ENCODE results near the gene SH3BP2. TPM values are rescaled to one million over a fixed set of nuclear protein-coding genes. Genes with fewer than 3 reads are reported as not detected.

Gene SH3BP2
- polyA plus RNA-seq, 1 donor = 45.9 TPM

DNA sequence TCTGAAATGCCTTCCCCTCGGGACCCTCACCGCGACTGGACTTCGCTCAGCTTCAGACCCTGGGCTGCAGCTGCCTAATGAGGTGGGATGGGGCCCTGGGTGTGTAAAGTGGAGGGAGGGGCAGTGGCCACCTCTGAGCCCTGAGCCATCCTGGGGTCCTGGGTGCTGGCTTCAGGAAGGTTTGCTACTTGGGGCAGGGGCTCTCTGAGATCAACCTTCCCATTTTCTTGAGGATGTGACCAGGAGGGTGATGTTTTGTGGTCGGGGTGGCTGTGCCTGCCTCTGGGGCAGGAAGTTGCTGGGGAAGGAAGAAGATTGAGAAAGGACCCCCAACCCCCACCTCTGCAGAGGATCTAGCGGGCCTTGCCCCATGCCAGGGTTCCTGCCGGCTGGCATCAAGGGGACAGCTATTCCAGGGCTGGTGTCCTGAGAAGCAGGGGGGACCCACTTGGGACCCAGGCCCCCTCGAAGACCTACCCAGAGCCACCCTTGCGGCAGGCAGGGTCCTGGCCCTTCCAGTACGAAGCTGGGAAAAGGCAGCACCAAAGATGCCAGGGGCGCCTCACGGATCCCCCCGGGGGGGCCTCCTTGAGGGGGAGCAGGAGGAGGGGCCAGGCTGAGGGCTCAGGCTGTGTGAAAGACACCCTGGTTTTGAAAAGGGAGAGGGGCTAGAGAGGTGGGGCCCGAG lies 6.5 kb downstream of the SH3BP2 start:
- H3K36me3 ChIP-seq (ENCODE audit: control insufficient read depth, insufficient read depth, low read length) = no peaks in the 10 kb centered on the region
- no peaks in the 10 kb centered on the region for H3K27me3 ChIP-seq (ENCODE audit: control insufficient read depth, insufficient read depth, low read length)
- H3K9me3 ChIP-seq (ENCODE audit: control insufficient read depth, low read depth, low read length) = no peaks in the 10 kb centered on the region
- DNase-seq = peak in 1 of 2 donors; percentile 1
- peak overlapping the region; percentile 86 for H3K27ac ChIP-seq (ENCODE audit: low read length)
- H3K4me3 ChIP-seq (ENCODE audit: low read length) = no peak overlapping the region
- peaks cover 80% of the 10 kb centered on the region for H3K4me1 ChIP-seq (ENCODE audit: control insufficient read depth, insufficient read depth, low read length)
- no CpG with 5 or more reads among the region's 14 CpGs for WGBS (ENCODE audit: insufficient coverage, low lambda C conversion rate)

DNA sequence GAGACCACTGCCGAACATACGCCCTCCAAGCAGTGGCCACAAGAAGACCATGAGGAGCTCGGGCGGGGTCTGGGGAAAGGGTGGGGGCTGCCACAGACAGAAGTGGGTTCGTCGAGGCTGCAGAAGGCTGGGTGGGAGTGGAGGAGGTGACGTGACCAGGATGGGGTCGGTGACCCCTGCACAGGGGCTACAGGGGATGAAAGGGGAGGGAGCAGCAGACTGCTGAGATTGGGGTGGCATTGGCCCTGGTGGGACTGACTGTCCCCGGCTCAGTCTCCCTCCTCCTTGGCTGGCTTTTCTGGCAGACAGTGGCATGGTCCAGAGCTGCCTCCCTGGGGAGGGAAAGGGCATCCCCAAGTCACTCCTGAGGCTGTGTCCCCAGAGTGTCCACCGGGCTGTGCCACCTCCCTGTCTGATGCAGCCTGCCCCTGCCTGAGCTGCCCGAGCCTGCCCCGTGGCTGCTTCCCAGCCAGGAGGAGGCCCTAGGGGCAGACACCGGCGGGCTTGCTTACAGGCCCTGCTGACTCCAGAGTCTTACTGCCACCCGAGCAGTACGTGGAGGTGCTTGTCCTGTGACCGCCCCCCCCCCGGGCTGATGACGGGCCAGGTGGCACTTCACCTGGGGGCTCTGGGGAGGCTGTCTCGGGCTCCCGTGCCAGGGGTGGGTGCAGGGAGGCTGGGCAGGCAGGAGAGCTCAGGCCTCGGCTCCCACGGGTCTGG lies 7.2 kb downstream of the SH3BP2 start:
- DNase-seq = peak in 1 of 2 donors; percentile 52
- Histone ChIP-seq H3K27ac (ENCODE audit: low read length) (peak overlapping the region; percentile 86), H3K9me3 (ENCODE audit: control insufficient read depth, low read depth, low read length) (no peaks in the 10 kb centered on the region), H3K4me3 (ENCODE audit: low read length) (no peak overlapping the region), H3K4me1 (ENCODE audit: control insufficient read depth, insufficient read depth, low read length) (peaks cover 81% of the 10 kb centered on the region), H3K27me3 (ENCODE audit: control insufficient read depth, insufficient read depth, low read length) (no peaks in the 10 kb centered on the region), H3K36me3 (ENCODE audit: control insufficient read depth, insufficient read depth, low read length) (no peaks in the 10 kb centered on the region)
- no CpG with 5 or more reads among the region's 23 CpGs for WGBS (ENCODE audit: insufficient coverage, low lambda C conversion rate)

DNA sequence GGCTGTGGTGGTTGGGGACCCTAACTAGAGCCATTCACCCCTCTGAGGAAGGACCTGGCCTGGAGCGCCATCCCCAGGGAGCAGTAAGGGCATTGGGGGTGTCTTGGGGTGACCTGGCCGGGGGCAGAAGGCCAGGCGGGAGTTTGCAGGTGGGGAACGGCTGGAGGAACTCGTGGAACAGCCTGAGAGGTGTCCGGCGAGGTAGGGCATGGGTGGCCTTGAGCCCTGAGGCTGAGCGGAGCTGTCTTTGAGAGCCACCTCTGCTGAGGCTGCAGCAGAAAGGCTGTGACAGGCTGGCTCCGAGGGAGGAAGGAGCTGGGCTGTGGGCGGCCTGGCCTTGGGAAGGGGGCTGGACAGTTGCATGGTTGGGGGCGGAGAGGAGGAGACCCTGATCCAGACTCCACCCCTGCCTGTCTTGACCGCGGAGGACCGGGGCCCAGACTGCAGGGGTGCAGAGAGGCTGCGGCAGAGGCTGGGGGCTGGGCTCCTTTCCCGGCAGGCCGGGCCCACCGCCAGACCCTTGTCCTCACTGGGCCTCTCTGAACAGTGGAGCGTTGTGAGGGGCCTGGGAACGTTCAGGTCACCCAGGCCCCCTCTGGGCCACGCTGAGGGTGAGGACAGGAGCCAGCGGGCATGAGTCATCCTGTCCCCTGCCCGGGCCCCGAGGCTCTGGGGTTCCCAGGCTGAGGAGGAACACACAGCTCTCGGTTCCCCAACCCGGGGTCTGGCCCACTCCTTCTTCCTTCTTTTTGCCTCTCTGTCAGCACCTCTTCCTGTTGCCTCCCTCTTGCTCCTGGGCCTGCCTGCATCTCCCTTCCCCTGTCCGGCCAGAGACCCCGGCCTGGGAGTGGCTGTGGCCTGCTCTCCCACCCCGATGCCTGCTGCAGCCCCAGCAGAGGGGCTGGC lies 8.1 kb downstream of the SH3BP2 start:
- DNase-seq = peak; percentile 81 to 88
- no CpG with 5 or more reads among the region's 29 CpGs for WGBS (ENCODE audit: insufficient coverage, low lambda C conversion rate)
- peak overlapping the region; percentile 86 for H3K27ac ChIP-seq (ENCODE audit: low read length)

DNA sequence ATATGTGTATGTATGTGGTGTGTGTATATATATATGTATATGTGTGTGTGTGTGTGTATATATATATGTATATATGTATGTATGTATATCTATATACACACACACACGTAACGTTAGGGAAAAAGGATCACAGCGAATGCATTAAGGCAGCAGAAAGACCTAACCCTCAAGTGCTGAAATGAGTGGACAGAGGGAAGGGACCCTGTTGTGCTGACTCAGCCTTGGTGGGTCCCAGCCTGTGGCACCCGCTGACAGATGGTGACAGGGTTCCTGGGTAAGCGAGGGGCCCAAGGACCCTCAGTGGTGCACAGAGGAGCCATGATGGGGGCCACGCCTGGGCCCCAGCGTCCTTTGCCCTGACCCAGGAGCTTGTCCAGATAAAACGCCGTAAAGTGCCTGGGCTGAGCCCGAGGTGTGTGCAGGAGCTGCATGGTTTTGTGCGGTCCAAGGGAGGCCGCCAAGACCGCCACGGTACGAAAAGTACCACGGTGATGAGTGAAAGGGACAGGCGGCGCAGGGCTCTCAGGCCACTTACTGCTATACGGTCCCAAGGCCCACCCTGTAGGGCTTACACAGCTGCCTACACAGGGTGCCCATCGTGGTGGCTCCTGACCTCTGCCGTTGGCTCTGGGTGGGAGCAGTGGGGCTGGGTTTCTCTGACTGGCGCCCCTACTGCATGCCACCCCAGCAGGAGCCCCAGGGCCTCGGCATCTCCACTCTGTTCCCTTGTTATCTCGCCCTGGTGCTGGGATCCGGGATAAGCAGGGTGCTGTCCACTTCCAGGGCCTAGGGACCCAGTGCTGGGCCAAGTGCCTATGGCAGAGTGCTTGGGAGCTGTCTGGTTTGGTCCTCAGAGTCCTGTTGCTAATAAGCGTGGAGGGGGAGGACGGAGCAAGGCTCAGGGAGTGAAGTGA lies 10.0 kb downstream of the SH3BP2 start:
- DNase-seq = peak in 1 of 2 donors; percentile 66
- WGBS (ENCODE audit: insufficient coverage, low lambda C conversion rate) = no CpG with 5 or more reads among the region's 27 CpGs
- Histone ChIP-seq H3K36me3 (ENCODE audit: control insufficient read depth, insufficient read depth, low read length) (no peaks in the 10 kb centered on the region), H3K27me3 (ENCODE audit: control insufficient read depth, insufficient read depth, low read length) (no peaks in the 10 kb centered on the region), H3K27ac (ENCODE audit: low read length) (peak overlapping the region; percentile 70), H3K4me3 (ENCODE audit: low read length) (no peak overlapping the region), H3K9me3 (ENCODE audit: control insufficient read depth, low read depth, low read length) (no peaks in the 10 kb centered on the region), H3K4me1 (ENCODE audit: control insufficient read depth, insufficient read depth, low read length) (peaks cover 84% of the 10 kb centered on the region)

More for the DNA sequence above, 8.1 kb downstream of the SH3BP2 start:
- no peaks in the 10 kb centered on the region for H3K36me3 ChIP-seq (ENCODE audit: control insufficient read depth, insufficient read depth, low read length)
- H3K4me3 ChIP-seq (ENCODE audit: low read length) = no peak overlapping the region
- H3K27me3 ChIP-seq (ENCODE audit: control insufficient read depth, insufficient read depth, low read length) = no peaks in the 10 kb centered on the region
- H3K9me3 ChIP-seq (ENCODE audit: control insufficient read depth, low read depth, low read length) = no peaks in the 10 kb centered on the region
- peaks cover 85% of the 10 kb centered on the region for H3K4me1 ChIP-seq (ENCODE audit: control insufficient read depth, insufficient read depth, low read length)

DNA sequence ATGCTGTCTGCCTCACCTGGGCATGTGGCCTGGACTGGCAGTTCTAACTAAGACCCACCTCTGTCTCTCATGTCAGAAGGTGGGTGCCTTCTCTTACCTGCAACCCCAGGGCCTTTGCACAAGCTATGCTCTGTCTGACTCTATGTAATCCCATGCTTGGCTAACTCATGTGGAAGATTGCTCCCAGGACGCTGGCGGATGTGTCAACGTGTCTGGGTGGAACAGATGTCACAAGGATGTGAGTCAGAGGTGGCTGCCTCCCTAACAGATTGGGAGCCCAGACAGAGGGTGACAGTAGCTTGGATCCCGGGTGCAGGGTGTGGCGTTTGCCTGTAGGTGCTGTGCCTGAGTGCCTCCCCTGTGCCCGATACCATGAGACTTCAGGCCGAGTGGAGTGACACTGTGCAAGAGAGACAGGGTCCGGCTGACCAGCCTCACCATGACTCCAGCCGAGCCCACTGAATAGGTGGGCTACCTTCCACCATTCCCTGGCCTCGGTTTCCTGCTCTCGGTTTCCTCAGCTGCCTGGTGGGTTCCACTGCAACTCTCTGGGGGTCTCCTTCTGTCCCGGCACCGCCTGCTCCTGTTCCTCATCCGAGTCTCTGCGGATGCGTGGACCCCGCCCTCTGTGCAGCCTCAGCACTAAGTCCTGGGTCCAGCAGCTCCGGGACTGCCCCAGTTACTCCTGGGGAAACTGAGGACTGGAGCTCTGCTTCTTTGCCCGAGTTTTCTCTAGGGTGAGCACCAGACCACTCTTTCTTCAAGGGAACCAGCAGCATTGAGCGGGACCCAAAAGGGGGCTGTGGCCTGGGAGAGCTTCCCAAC lies 11.0 kb downstream of the SH3BP2 start:
- Histone ChIP-seq H3K9me3 (ENCODE audit: control insufficient read depth, low read depth, low read length) (no peaks in the 10 kb centered on the region), H3K4me1 (ENCODE audit: control insufficient read depth, insufficient read depth, low read length) (peaks cover 76% of the 10 kb centered on the region), H3K27me3 (ENCODE audit: control insufficient read depth, insufficient read depth, low read length) (no peaks in the 10 kb centered on the region), H3K27ac (ENCODE audit: low read length) (peak overlapping the region; percentile 70), H3K36me3 (ENCODE audit: control insufficient read depth, insufficient read depth, low read length) (no peaks in the 10 kb centered on the region), H3K4me3 (ENCODE audit: low read length) (no peak overlapping the region)
- WGBS (ENCODE audit: insufficient coverage, low lambda C conversion rate) = no CpG with 5 or more reads among the region's 20 CpGs
- peak in 1 of 2 donors; percentile 54 for DNase-seq

DNA sequence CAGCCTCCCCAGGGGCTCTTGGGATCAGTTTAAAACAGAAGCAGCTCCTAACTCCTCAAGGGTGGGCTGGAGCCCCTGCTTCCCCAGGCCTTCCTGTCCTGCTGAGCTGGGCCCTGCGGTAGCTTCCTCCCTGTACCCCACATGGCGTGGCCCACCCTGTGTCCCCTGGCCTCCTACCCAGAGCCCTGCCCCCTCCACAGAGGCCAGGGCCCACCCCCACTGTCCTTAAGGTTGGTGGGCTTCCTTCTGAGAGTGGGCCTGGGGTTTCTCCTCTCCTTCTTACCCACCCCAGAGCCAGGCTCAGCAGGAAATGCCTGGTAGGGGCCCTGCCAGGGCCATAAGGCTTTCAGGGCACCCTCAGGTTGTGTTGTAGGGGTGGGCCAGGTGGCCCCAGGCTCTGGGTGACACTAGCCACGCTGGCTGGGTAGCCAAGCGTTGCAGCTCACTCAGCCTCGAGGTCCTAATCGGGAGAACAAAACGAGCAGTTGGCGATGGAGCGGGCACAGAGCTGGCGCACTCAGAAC lies 11.6 kb downstream of the SH3BP2 start:
- H3K4me3 ChIP-seq (ENCODE audit: low read length) = no peak overlapping the region
- H3K9me3 ChIP-seq (ENCODE audit: control insufficient read depth, low read depth, low read length) = no peaks in the 10 kb centered on the region
- H3K27ac ChIP-seq (ENCODE audit: low read length) = no peak overlapping the region
- no peaks in the 10 kb centered on the region for H3K36me3 ChIP-seq (ENCODE audit: control insufficient read depth, insufficient read depth, low read length)
- WGBS (ENCODE audit: insufficient coverage, low lambda C conversion rate) = no CpG with 5 or more reads among the region's 10 CpGs
- H3K4me1 ChIP-seq (ENCODE audit: control insufficient read depth, insufficient read depth, low read length) = peaks cover 69% of the 10 kb centered on the region
- no peaks in the 10 kb centered on the region for H3K27me3 ChIP-seq (ENCODE audit: control insufficient read depth, insufficient read depth, low read length)
- no peak for DNase-seq

DNA sequence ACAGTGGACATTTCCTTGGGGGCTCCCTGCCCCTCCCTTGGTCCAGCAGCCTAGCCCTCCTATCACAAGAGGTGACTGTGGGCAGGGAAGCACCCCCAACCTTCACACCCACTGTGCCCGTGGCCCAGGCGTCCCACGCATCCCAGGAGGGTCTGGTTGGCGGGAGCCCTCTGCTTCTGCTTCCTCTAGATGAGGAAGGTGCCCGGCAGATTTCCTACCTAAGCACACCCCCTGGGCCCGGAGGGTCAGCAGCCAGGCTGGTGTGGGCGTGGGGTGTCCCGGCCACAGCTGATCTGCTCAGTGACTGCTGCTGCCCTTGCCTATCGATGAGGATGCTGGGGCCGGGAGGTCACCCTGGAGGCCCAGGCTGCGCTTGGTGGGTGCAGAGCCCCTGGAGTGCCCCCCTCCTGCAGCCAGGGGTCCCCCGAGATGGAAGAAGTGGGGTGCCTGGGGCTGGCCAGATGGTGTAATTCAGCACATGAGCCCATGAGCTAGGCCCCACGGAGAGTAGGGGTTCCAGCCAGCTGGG lies 12.2 kb downstream of the SH3BP2 start:
- no CpG with 5 or more reads among the region's 13 CpGs for whole genome bisulfite sequencing (ENCODE audit: insufficient coverage, low lambda C conversion rate)
- DNase-seq = no peak
- peaks cover 65% of the 10 kb centered on the region for H3K4me1 ChIP-seq (ENCODE audit: control insufficient read depth, insufficient read depth, low read length)
- no peaks in the 10 kb centered on the region for H3K36me3 ChIP-seq (ENCODE audit: control insufficient read depth, insufficient read depth, low read length)
- H3K27ac ChIP-seq (ENCODE audit: low read length) = no peak overlapping the region
- H3K9me3 ChIP-seq (ENCODE audit: control insufficient read depth, low read depth, low read length) = no peaks in the 10 kb centered on the region
- no peaks in the 10 kb centered on the region for H3K27me3 ChIP-seq (ENCODE audit: control insufficient read depth, insufficient read depth, low read length)
- no peak overlapping the region for H3K4me3 ChIP-seq (ENCODE audit: low read length)

DNA sequence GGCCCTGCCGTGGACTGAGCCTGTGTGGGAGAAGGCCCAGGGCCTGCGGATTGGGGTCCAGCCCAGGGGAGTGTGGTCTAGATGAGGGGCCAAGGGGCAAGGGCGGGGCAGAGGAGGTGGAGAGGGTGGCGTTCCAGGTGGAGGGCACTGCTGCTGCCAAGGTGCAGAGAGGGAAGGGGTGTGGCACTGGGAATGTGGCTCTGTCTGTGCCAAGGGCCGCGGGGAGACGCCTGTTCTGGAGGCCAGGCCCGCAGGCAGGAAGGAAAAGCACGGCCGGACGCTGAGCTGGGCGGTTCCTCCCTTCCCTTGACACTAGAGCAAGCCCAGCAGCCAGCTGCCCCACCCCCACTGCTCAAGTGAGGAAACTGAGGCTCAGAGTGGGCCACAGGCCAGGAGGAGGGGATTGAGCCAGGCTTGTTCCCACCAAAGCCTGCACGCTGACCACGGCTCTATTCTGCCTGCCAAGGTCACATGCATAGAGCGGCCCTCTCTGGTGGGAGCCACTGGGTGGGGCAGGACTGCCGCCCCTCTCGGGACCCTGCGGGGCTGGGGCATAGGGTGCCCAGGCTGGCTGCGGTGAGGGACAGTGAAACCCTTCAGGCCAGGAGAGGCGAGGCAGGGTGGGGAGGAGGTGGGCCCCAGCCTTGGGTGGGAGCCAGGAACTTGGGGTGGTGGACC lies 13.0 kb downstream of the SH3BP2 start:
- Histone ChIP-seq H3K4me1 (ENCODE audit: control insufficient read depth, insufficient read depth, low read length) (peaks cover 58% of the 10 kb centered on the region), H3K27me3 (ENCODE audit: control insufficient read depth, insufficient read depth, low read length) (no peaks in the 10 kb centered on the region), H3K9me3 (ENCODE audit: control insufficient read depth, low read depth, low read length) (no peaks in the 10 kb centered on the region), H3K4me3 (ENCODE audit: low read length) (no peak overlapping the region), H3K36me3 (ENCODE audit: control insufficient read depth, insufficient read depth, low read length) (no peaks in the 10 kb centered on the region), H3K27ac (ENCODE audit: low read length) (peak overlapping the region; percentile 39)
- WGBS (ENCODE audit: insufficient coverage, low lambda C conversion rate) = no CpG with 5 or more reads among the region's 20 CpGs
- DNase-seq = peak in 1 of 2 donors; percentile 65

Measured in large intestine (tissue), 3 donors.